Right atrium auricular region (tissue), 2 donors: ENCODE measurements around the gene SRGAP2B. TPM values are rescaled to one million over a fixed set of nuclear protein-coding genes. Genes with fewer than 3 reads are reported as not detected.
"Not testable (repeated sequence)": the region's sequence is repeated elsewhere in the genome, so short reads cannot be mapped to it uniquely, and the experiment has no call there.

Experiments
- DNase-seq: peaks from one replicate; pipeline ENCODE4 v3.0.0-alpha.2; 2019; ENCODE audit warnings: low spot score
- H3K27ac ChIP-seq, 2 donors: fragments of 200-600 bp; sonication (generic); 1 replicate in 1 of 2; 2 replicates in 1 of 2; pipeline ENCODE4 v1.5.1; 2016 to 2019
- H3K27me3 ChIP-seq, 2 donors: fragments of 200-600 bp; sonication (generic); one replicate each; pipeline versions ENCODE4 v1.5.1 to v1.6.0; 2017 to 2019
- H3K36me3 ChIP-seq: fragments of 200-600 bp; sonication (generic); one replicate; pipeline ENCODE4 v1.5.1; 2016
- H3K4me1 ChIP-seq, 2 donors: fragments of 200-600 bp; sonication (generic); one replicate each; pipeline versions ENCODE4 v1.5.1 to v1.6.0; 2017 to 2019
- H3K4me3 ChIP-seq, 2 donors: fragments of 200-600 bp; sonication (generic); 1 replicate in 1 of 2; 2 replicates in 1 of 2; pipeline ENCODE4 v1.5.1; 2017 to 2019; ENCODE audit warnings: mild to moderate bottlenecking in 1 of 2, moderate library complexity in 1 of 2
- H3K9me3 ChIP-seq, 2 donors: fragments of 200-600 bp; sonication (generic); one replicate each; pipeline ENCODE4 v1.5.1; 2019
- total RNA-seq, 2 donors: library from RNA; depleted of rRNA; stranded (reverse); fragments of >200 nt; gene quantifications; one replicate each; pipeline ENCODE4 v1.1.0, GENCODE V29; 2016

SRGAP2B gene
- total RNA-seq, 2 donors from 2014 or later: 5.0 to 12.1 TPM

DNA sequence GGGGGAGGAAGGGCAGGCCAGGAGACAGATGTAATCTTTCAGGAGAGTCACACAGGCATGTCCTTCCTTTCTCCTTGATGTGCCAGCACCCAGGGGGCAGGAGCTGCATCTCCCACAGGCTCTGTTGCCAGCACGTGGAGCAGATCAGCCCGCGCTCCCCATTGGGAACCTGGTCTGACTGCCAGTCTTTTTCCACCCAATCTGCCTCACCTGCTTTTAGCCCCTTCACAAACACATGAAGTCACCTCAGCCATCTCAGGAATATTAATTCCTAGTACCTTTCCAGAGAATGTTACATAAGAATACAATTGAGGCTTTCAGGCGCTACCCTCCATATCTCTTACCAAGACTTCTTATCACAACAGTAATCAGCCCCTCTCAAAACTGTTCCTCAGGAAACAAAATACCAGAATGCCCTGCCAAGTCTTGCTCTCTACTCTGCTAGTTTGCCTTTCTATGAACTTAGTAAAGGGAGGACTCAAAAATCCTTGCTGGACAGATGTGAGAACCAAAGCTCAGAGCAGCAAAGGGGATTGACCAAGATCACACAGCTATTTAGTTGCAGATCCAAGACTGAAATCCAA lies 94.3 kb downstream of the SRGAP2B start:
- H3K4me1 ChIP-seq, H3K4me3 ChIP-seq: not testable (repeated sequence)

DNA sequence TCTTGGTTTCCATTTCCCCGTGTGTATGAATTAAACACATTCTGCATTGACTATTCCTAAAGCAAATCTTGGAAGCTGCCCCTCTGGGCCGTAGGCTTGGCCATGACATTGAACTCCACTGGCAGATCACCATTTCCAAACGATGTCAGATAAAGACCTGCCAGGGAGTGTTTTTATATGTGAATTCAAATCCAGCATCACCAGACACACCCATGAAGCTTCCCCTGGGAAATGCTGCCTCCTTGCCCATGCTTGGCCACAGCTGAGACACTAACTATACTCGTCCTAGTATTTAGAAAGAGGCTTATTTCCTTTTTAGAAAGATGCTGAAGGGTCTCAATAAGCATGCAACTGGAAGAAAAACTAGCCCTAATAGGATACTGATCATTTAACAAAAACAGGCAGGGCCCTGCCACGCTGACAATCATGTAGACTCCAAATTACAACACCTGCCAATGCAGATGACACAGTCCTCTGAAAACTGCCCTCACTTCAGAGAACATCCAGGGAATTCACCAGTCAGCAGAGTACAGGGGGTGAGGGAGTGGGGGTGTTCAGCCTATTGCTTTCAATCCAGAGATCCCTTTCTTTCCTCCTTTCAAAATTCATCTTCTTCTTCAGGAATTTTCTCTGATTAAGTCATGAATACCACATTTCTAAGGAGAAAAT lies 94.9 kb downstream of the SRGAP2B start:
- not testable (repeated sequence) for H3K27me3 ChIP-seq, H3K4me1 ChIP-seq, H3K27ac ChIP-seq, H3K36me3 ChIP-seq, H3K4me3 ChIP-seq, H3K9me3 ChIP-seq, DNase-seq

More for the DNA sequence above, 94.3 kb downstream of the SRGAP2B start:
- not testable (repeated sequence) for DNase-seq, H3K27me3 ChIP-seq, H3K36me3 ChIP-seq, H3K9me3 ChIP-seq, H3K27ac ChIP-seq

DNA sequence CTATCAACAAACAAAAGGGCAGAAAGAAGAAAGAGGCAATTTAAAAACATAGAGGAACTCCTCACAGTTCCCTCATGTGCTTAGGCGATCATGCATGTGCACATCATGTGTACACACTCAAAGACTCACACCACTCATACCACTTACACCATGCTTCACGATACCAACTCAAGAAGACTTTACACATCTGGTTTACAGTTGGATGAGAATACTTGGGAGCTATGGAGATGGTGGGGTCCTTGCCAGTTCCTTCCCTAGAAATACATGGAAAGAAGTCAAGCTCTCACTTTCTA lies 96.2 kb downstream of the SRGAP2B start:
- H3K27me3 ChIP-seq, DNase-seq, H3K36me3 ChIP-seq, H3K4me3 ChIP-seq, H3K27ac ChIP-seq, H3K4me1 ChIP-seq, H3K9me3 ChIP-seq: not testable (repeated sequence)

DNA sequence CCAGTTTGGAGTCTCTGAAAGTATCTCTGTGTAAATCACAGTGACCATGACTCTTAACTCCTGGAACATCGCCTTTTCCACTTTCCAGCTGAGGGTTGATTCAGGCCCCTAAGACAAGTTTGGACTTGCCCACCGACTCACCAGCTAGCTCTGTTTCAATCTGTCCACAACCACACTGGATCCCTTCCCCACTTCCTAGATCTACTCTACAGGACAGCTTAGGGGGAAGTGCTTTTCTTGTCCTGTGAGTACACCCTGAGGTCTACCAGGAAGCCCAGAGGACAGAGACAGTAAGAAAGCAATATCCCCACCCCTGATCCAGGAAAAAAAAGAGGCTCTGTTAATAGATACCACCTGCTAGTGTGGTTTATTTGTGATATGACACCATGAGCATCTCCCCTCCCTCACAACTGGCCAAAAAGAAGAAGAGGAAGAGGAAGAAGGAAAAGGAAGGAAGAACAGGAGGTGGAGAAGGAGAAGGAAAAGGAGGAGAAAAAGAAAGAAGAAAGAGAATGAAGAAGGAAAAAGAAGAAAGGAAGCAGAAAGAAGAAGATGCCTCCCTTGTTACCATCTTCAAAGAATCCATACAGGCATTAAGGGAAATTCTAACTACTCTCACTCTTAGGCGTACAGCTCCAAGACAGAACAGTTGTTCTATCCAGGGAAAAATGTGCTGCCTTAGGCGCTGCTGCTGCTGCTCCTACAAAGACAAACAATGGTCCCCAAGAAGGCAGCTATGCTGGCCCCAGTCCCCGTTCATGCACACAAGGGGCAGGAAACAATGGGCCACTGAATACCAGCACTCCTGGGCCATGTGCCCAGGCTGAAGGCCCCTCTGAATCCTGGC lies 96.8 kb downstream of the SRGAP2B start:
- H3K27me3 ChIP-seq, H3K4me3 ChIP-seq, H3K4me1 ChIP-seq, H3K9me3 ChIP-seq, DNase-seq, H3K36me3 ChIP-seq, H3K27ac ChIP-seq: not testable (repeated sequence)

DNA sequence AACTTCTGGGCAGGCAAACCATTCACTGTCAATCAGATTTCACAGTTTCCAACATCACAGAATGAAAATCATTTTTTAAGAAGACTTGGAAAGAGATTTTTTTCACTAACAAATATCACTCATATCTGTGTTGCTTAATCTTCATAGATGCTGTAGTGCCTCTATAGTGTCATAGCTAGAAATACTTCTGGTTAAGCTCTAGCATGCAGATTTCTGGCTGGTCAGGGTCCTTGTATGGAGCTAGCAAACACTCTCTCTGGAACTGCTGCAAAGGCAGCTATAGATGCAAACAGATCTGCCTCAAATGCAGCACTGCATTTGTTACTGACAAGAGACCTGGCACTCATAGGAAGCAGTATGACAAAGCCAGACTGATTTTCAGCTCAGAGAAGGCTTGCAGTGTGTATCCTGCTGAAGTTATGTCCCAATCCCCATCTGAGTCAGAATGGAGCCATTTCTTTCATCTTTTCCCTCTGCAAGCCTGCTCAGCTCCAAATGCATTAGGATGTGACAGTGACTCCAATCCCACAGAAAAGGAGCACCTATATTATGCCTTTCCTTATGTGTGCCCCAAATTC lies 99.2 kb downstream of the SRGAP2B start:
- H3K9me3 ChIP-seq, DNase-seq, H3K27ac ChIP-seq, H3K36me3 ChIP-seq, H3K4me1 ChIP-seq, H3K27me3 ChIP-seq, H3K4me3 ChIP-seq: not testable (repeated sequence)

DNA sequence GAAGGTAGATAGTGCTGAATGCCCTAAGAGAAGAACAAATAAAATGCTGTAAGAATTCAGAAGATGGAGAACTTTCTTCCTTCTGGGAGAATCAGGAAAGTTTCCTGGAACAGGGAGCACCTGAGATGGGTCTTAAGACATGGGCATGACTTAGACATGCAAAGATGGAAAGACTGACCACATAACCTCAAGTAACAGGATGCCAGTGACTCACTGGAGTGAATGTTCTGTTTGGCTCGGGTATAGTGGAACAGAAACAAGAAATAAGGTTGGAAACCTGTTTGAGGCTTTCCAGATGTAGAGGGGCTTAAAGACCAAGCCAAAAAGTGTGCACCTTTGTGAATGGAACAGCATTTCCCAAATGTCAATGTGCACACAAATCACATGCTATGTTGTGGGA lies 102.2 kb downstream of the SRGAP2B start:
- H3K9me3 ChIP-seq, H3K27me3 ChIP-seq, H3K4me3 ChIP-seq, H3K4me1 ChIP-seq, H3K36me3 ChIP-seq, DNase-seq, H3K27ac ChIP-seq: not testable (repeated sequence)

DNA sequence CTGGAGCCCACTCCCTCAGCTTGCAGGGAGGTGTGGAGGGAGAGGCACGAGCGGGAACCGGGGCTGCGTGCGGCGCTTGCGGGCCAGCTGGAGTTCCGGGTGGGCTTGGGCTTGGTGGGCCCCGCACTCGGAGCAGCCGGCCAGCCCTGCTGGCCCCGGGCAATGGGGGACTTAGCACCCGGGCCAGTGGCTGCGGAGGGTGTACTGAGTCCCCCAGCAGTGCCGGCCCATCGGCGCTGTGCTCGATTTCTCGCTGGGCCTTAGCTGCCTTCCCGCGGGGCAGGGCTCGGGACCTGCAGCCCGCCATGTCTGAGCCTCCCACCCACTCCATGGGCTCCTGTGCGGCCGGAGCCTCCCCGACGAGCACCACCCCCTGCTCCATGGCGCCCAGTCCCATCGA lies 104.5 kb downstream of the SRGAP2B start:
- H3K4me1 ChIP-seq, H3K36me3 ChIP-seq, H3K9me3 ChIP-seq, H3K27me3 ChIP-seq, H3K4me3 ChIP-seq, H3K27ac ChIP-seq, DNase-seq: not testable (repeated sequence)

DNA sequence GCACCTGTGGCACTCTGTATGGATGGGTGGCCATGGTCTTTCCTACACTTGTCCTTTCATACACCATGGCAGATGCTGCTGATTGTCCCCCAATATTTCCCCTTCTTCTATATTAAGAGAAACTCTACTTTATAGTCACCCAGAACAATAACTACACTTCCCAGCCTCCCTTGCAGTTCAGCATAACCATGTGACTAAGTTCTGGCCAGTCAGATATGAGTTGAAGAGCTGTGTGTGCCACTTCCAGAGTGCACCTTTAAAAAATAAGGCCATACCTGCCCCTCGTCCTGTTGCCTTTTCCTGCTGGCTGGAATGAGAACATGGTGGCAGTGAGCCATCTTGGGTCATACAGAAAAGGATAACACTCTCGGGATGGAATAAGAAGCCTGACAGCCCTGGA lies 108.0 kb downstream of the SRGAP2B start:
- not testable (repeated sequence) for H3K27ac ChIP-seq, H3K27me3 ChIP-seq, H3K36me3 ChIP-seq, H3K4me3 ChIP-seq, DNase-seq, H3K4me1 ChIP-seq, H3K9me3 ChIP-seq

DNA sequence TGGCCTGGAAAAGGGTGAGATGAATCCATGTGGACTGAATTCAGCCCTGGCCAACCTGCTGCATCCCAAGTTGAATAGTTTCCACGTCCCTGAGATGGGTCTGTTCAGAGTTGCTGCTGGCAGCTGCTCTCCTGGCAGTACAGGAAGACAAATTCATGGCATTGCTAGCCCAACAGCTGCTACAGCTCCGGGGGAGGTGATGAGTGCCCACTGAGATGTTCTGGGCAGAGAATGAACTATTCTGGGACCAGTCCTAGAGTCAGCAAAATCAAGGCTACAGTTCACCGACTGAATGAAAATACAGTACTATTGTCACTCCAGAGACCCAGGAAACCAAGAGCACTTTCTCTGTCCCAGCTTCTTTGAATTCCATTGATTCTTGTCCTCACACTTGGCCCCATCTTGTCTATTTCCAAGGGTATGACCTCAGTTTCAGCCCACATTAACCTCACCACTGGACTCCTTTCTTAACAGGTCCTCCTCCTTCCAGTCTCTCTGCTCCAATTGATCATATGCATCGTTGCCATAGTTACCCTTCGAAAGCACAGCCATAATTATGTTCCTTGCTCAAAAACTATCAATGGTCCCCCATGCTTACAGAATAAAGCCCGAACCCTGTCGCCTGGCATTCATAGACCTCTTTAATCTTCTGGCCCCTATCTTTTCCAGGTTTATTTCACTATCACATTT lies 108.8 kb downstream of the SRGAP2B start:
- not testable (repeated sequence) for H3K27me3 ChIP-seq, DNase-seq, H3K4me3 ChIP-seq, H3K9me3 ChIP-seq, H3K4me1 ChIP-seq, H3K27ac ChIP-seq, H3K36me3 ChIP-seq

DNA sequence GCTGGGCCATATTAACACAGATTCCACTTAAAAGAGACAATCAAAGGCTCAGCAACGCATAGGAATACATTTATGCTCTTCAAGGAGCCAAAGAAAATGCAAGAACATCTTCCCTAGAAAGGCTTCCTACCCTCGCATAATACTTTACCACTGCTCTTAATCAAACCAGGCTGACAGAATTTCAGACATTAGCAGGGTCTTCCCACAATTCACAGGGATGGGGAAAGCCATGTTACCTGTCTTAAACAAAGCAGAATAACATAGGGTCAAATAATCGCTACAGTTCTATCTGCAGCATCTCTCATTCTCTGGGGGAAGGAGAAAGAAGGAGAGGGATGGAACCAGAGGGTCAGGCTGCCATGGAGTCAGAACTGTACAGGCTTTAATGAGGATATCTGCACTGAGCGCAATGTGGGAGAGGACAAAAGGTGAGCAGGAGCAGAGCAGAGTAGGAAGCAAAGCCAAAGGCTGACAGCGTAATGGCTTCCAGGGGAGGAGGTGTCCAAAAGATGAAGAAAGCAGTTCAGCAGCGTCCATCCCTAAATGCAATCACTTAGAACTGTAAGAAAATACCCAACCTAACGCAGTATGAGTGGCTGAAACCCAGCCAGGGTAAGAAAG lies 109.5 kb downstream of the SRGAP2B start:
- H3K4me3 ChIP-seq, H3K4me1 ChIP-seq, H3K9me3 ChIP-seq, H3K27me3 ChIP-seq, H3K27ac ChIP-seq, H3K36me3 ChIP-seq, DNase-seq: not testable (repeated sequence)

DNA sequence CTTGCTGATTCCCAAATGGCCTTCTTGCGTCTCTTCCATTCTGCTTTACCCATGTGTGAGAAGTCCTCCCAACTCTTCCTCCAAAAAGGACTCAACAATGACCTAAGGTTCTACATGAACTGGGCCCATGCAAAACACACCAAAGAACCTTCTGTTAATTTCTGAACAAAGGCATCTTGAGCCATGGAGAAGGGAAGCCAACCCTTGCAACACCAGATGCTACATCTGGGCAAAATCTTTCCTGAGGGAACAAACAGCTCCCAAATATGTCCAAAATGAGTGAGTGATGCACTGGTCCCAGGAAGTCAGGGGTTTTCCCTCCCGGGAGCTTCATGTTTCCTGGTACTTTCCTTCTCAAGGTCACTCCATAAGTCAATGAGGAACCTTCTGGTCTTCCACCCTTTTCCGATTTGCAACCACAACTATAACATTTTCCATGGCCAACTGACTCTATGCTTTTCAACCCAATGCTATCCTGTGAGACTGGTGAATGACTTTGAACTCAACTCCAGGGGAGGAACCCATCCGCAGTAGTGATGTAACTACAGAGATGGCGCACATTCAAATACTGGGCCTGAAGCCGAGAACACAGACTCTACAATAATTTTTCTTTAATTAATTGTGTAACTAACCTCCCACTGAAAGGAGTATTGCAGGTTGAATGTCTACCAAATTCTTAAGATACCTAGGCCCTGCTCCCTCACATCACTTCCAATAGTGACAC lies 112.2 kb downstream of the SRGAP2B start:
- DNase-seq, H3K27me3 ChIP-seq: not testable (repeated sequence)

DNA sequence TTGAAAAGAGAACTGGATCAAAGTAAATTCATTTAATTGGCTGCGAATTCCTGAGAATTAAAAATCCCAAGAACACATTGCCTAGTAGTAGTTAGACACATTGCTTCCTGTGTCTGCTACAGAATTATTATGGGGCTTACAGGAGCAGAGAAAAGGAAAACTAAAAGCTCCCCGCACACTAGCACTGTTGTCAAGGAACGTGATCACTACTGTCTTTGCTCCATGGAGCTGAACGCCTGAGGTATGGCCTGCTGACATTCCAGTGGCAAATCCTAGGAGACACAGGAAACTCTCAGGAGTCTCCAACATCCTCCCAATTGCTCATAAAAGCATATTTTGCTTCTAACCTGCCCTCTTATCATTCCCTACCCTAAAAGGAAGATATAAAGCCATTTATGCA lies 114.0 kb downstream of the SRGAP2B start:
- not testable (repeated sequence) for H3K4me3 ChIP-seq, H3K27ac ChIP-seq, H3K9me3 ChIP-seq, H3K27me3 ChIP-seq, DNase-seq, H3K36me3 ChIP-seq, H3K4me1 ChIP-seq

More for the DNA sequence above, 112.2 kb downstream of the SRGAP2B start:
- H3K4me1 ChIP-seq, H3K36me3 ChIP-seq, H3K4me3 ChIP-seq, H3K9me3 ChIP-seq, H3K27ac ChIP-seq: not testable (repeated sequence)

DNA sequence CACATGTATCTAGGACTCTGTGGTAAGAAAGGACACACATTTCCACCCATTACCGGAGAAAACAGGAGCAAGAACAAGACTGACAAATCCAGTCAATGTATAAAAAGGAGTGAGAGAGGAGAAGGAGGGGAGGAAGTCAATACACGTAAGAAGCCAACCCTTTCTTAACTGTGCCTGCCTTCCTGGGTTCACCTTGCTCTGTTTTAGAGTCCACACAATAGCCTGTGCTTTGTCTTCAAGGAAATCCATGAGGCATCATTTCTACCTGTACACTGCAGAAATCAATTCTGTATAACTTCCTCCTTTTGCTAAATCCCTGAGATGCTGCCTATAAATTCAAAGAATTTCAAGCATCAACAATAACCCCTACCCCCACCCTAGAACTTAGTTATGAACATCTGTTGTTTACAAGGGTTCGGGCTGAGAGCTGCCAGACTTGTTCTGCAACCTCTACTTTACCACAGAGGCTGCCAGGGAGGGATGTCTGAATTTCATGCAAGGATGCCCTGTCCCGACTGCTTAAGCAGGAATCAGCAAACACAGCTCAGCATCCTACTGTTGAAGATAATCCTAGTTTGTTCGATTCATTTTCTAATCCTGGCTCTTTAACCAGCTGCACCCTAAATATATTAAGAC lies 115.0 kb downstream of the SRGAP2B start:
- not testable (repeated sequence) for DNase-seq, H3K27ac ChIP-seq, H3K9me3 ChIP-seq, H3K36me3 ChIP-seq, H3K27me3 ChIP-seq, H3K4me1 ChIP-seq, H3K4me3 ChIP-seq
